GM12873 (cell line): ENCODE data around the gene CAPN5.
A peak's percentile ranks its signal among the peaks of the same experiment; 100 is the strongest.

Source experiments
- CTCF ChIP-seq: IDR thresholded peaks from 2 replicates; pipeline ENCODE4 v1.5.1; 2012; ENCODE audit warnings: low read depth, mild to moderate bottlenecking, moderate library complexity, low read length, control low read depth; ENCODE audit not compliant: insufficient read depth; ENCODE audit errors: missing control alignments

CAPN5 gene

GRCh38 chr11:77124041-77124440 lies 57.3 kb downstream of the CAPN5 start:
- TF ChIP-seq CTCF, result no peak

- TF ChIP-seq CTCF, result no peak
Measured at GRCh38 chr11:77124488-77124887, 57.7 kb downstream of the CAPN5 start.

GRCh38 chr11:77125191-77125590 lies 58.4 kb downstream of the CAPN5 start:
- no peak for TF ChIP-seq CTCF

GRCh38 chr11:77125695-77126094 lies 58.9 kb downstream of the CAPN5 start:
- TF ChIP-seq CTCF, result no peak

GRCh38 chr11:77126156-77126775 lies 59.5 kb downstream of the CAPN5 start:
- no peak for TF ChIP-seq CTCF

- no peak for TF ChIP-seq CTCF
Measured at GRCh38 chr11:77126861-77127234, 60.1 kb downstream of the CAPN5 start.

- TF ChIP-seq CTCF, result peak; percentile 99
Measured at GRCh38 chr11:77127235-77127911, 60.6 kb downstream of the CAPN5 start.
